Measurements from ENCODE around the gene CHPF2. TPM values are rescaled to one million over a fixed set of nuclear protein-coding genes. Genes with fewer than 3 reads are reported as not detected.

CHPF2 gene
- polyA plus RNA-seq, 1 donor (not counting 4 experiments of a cell fraction or from before 2014, with no cell fraction given) = 16.2 TPM

GRCh38 chr7:151212626-151213025, 19.7 kb upstream of the CHPF2 start:
- H3K4me3 ChIP-seq (ENCODE audit: control insufficient read depth in 2 of 3, extremely low read depth in 1 of 3, insufficient read depth in 2 of 3, low read depth in 1 of 3, low read length in 3 of 3) = no peak overlapping the region
- H3K9ac ChIP-seq (ENCODE audit: control insufficient read depth, extremely low read depth, insufficient read depth, low read length) = no peak overlapping the region
- dilution Hi-C loops (cut with MboI; ENCODE audit: extremely low pct_ligation_motif_present, low sequenced_read_pairs) = no loop called here
- no peak for DNase-seq (ENCODE audit: low read depth, low spot score)
- H3K79me2 ChIP-seq (ENCODE audit: control insufficient read depth, insufficient read depth, low read length) = no peaks in the 10 kb centered on the region
- H2AFZ ChIP-seq (ENCODE audit: control insufficient read depth, low read length) = no peak overlapping the region
- H4K20me1 ChIP-seq (ENCODE audit: control insufficient read depth, extremely low read depth, insufficient read depth, low read length) = no peaks in the 10 kb centered on the region
- no peak overlapping the region for H3K27ac ChIP-seq (ENCODE audit: control insufficient read depth, insufficient read depth, low read length)
- TF ChIP-seq CTCF (optimal IDR thresholded peaks at IDR 0.05 in 1 of 3, IDR thresholded peaks at IDR 0.05 in 1 of 3, conservative IDR thresholded peaks at IDR 0.05 in 1 of 3; ENCODE audit: extremely low read depth in 1 of 3, insufficient read depth in 2 of 3, low read length in 3 of 3) (no peak), EZH2 (IDR thresholded peaks at IDR 0.05; ENCODE audit: low read length) (no peak)
- H3K4me1 ChIP-seq (ENCODE audit: control insufficient read depth, extremely low read depth, insufficient read depth, low read length) = no peaks in the 10 kb centered on the region
- no peak for FAIRE-seq
- H3K27me3 ChIP-seq (ENCODE audit: control insufficient read depth, extremely low read depth, insufficient read depth, low read length) = peaks cover 2% of the 10 kb centered on the region
- H3K36me3 ChIP-seq (ENCODE audit: control insufficient read depth in 2 of 2, extremely low read depth in 1 of 2, insufficient read depth in 2 of 2, low read length in 2 of 2) = peaks cover 20 to 26% of the 10 kb centered on the region in 2 experiments
- peaks cover 2% of the 10 kb centered on the region for H3K9me1 ChIP-seq (ENCODE audit: control insufficient read depth, extremely low read depth, insufficient read depth, low read length)
- H3K9me3 ChIP-seq (ENCODE audit: control insufficient read depth, low read depth, low read length) = no peaks in the 10 kb centered on the region
- no peak overlapping the region for H3K4me2 ChIP-seq (ENCODE audit: control insufficient read depth, extremely low read depth, insufficient read depth, low read depth, low read length)

- no peak overlapping the region for H3K4me2 ChIP-seq (ENCODE audit: control insufficient read depth, extremely low read depth, insufficient read depth, low read depth, low read length)
- H3K27me3 ChIP-seq (ENCODE audit: control insufficient read depth, extremely low read depth, insufficient read depth, low read length) = no peaks in the 10 kb centered on the region
- peaks cover 29 to 38% of the 10 kb centered on the region in 2 experiments for H3K36me3 ChIP-seq (ENCODE audit: control insufficient read depth in 2 of 2, extremely low read depth in 1 of 2, insufficient read depth in 2 of 2, low read length in 2 of 2)
- H3K27ac ChIP-seq (ENCODE audit: control insufficient read depth, insufficient read depth, low read length) = no peak overlapping the region
- dilution Hi-C loops (cut with MboI; ENCODE audit: extremely low pct_ligation_motif_present, low sequenced_read_pairs) = no loop called here
- DNase-seq (ENCODE audit: low read depth, low spot score) = no peak
- H4K20me1 ChIP-seq (ENCODE audit: control insufficient read depth, extremely low read depth, insufficient read depth, low read length) = no peaks in the 10 kb centered on the region
- no peaks in the 10 kb centered on the region for H3K4me1 ChIP-seq (ENCODE audit: control insufficient read depth, extremely low read depth, insufficient read depth, low read length)
- no peak for FAIRE-seq
- TF ChIP-seq EZH2 (IDR thresholded peaks at IDR 0.05; ENCODE audit: low read length) (no peak), CTCF (optimal IDR thresholded peaks at IDR 0.05 in 1 of 3, IDR thresholded peaks at IDR 0.05 in 1 of 3, conservative IDR thresholded peaks at IDR 0.05 in 1 of 3; ENCODE audit: extremely low read depth in 1 of 3, insufficient read depth in 2 of 3, low read length in 3 of 3) (no peak)
- no peaks in the 10 kb centered on the region for H3K9me3 ChIP-seq (ENCODE audit: control insufficient read depth, low read depth, low read length)
- H3K9ac ChIP-seq (ENCODE audit: control insufficient read depth, extremely low read depth, insufficient read depth, low read length) = no peak overlapping the region
- no peak overlapping the region for H2AFZ ChIP-seq (ENCODE audit: control insufficient read depth, low read length)
- no peak overlapping the region for H3K4me3 ChIP-seq (ENCODE audit: control insufficient read depth in 2 of 3, extremely low read depth in 1 of 3, insufficient read depth in 2 of 3, low read depth in 1 of 3, low read length in 3 of 3)
- no peaks in the 10 kb centered on the region for H3K79me2 ChIP-seq (ENCODE audit: control insufficient read depth, insufficient read depth, low read length)
- peaks cover 2% of the 10 kb centered on the region for H3K9me1 ChIP-seq (ENCODE audit: control insufficient read depth, extremely low read depth, insufficient read depth, low read length)
These were observed 18.5 kb upstream of the CHPF2 start for GRCh38 chr7:151213826-151214225.
